ENCODE results near the gene COPS7A.

DNA sequence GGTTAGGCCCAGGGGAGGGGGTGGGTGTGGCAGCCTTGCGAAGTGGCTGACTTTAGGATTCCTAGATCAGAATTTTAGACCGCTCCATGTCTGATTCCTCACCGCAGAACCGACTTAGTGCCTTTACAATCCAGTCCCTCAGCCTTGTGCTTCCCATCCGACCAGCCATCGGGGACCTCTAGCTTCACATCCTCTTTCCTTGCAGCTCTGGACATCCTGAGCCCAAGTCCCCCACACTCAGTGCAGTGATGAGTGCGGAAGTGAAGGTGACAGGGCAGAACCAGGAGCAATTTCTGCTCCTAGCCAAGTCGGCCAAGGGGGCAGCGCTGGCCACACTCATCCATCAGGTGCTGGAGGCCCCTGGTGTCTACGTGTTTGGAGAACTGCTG lies 557 bp downstream of the COPS7A start:
- TF ChIP-seq CTCF (optimal IDR thresholded peaks at IDR 0.05 in 1 of 3, IDR thresholded peaks at IDR 0.05 in 1 of 3, conservative IDR thresholded peaks at IDR 0.05 in 1 of 3; ENCODE audit: extremely low read depth in 1 of 3, insufficient read depth in 2 of 3, low read length in 3 of 3): no peak
- no peak for TF ChIP-seq EZH2 (IDR thresholded peaks at IDR 0.05; ENCODE audit: low read length)

All from keratinocyte (primary cell).